GM12892 (cell line): ENCODE data around the gene BPIFB1.

Source experiments
- DNase-seq: peaks from one replicate; pipeline ENCODE4 v3.0.0; 2011; ENCODE audit not compliant: insufficient read length
- FAIRE-seq: peaks from 2 replicates; lab custom pipeline; 2011; peaks lifted over from hg19 to GRCh38; lab: Jason Lieb, UNC
- POLR2A ChIP-seq: IDR thresholded peaks from 2 replicates; pipeline ENCODE4 v1.6.1; 2011; ENCODE audit warnings: low read depth, low read length, control low read depth
- POLR2AphosphoS5 ChIP-seq: IDR thresholded peaks from 2 replicates; pipeline ENCODE4 v1.6.1; 2011; ENCODE audit warnings: low read depth, low read length, control low read depth
- TAF1 ChIP-seq: IDR thresholded peaks from 2 replicates; pipeline ENCODE4 v1.6.1; 2011; ENCODE audit warnings: low read depth, mild to moderate bottlenecking, control low read depth, low read length, borderline replicate concordance

The BPIFB1 gene

GRCh38 chr20:33250666-33251065 lies 32.3 kb upstream of the BPIFB1 start:
- no peak for FAIRE-seq
- no peak for DNase-seq
- no peak for TF ChIP-seq POLR2A
- TF ChIP-seq TAF1: no peak
- TF ChIP-seq POLR2AphosphoS5: no peak

GRCh38 chr20:33251496-33251895 lies 31.5 kb upstream of the BPIFB1 start:
- no peak for FAIRE-seq
- TF ChIP-seq POLR2A: no peak
- DNase-seq: no peak

- no peak for DNase-seq
- TF ChIP-seq POLR2AphosphoS5 (no peak), TAF1 (no peak), POLR2A (no peak)
- FAIRE-seq: no peak
Observed at GRCh38 chr20:33252460-33252859, 30.6 kb upstream of the BPIFB1 start.

- no peak for FAIRE-seq
- TF ChIP-seq TAF1 (no peak), POLR2A (no peak), POLR2AphosphoS5 (no peak)
- no peak for DNase-seq
Observed at GRCh38 chr20:33255005-33255404, 28.0 kb upstream of the BPIFB1 start.

- TF ChIP-seq POLR2AphosphoS5 (no peak), TAF1 (no peak), POLR2A (no peak)
- FAIRE-seq (no peak), DNase-seq (no peak)
Observed at GRCh38 chr20:33257237-33257636, 25.8 kb upstream of the BPIFB1 start.

- no peak for TF ChIP-seq TAF1
- TF ChIP-seq POLR2AphosphoS5: no peak
- no peak for TF ChIP-seq POLR2A
- no peak for DNase-seq
- no peak for FAIRE-seq
Observed at GRCh38 chr20:33259371-33259770, 23.6 kb upstream of the BPIFB1 start.

GRCh38 chr20:33261465-33261864 lies 21.5 kb upstream of the BPIFB1 start:
- TF ChIP-seq TAF1 (no peak), POLR2A (no peak), POLR2AphosphoS5 (no peak)
- DNase-seq (no peak), FAIRE-seq (no peak)

- TF ChIP-seq TAF1: no peak
- no peak for TF ChIP-seq POLR2A
- no peak for TF ChIP-seq POLR2AphosphoS5
- FAIRE-seq: no peak
- DNase-seq: no peak
Observed at GRCh38 chr20:33262658-33263065, 20.4 kb upstream of the BPIFB1 start.

- no peak for FAIRE-seq
- TF ChIP-seq POLR2A: no peak
- DNase-seq: no peak
Observed at GRCh38 chr20:33263784-33264183, 19.2 kb upstream of the BPIFB1 start.

GRCh38 chr20:33267701-33268100 lies 15.3 kb upstream of the BPIFB1 start:
- DNase-seq (no peak), FAIRE-seq (no peak)
- TF ChIP-seq TAF1 (no peak), POLR2A (no peak), POLR2AphosphoS5 (no peak)

- TF ChIP-seq TAF1 (no peak), POLR2AphosphoS5 (no peak), POLR2A (no peak)
- no peak for FAIRE-seq
- DNase-seq: no peak
Observed at GRCh38 chr20:33272155-33272873, 10.7 kb upstream of the BPIFB1 start.

- FAIRE-seq (no peak), DNase-seq (no peak)
- TF ChIP-seq TAF1 (no peak), POLR2AphosphoS5 (no peak), POLR2A (no peak)
Observed at GRCh38 chr20:33273117-33273851, 9.7 kb upstream of the BPIFB1 start.
